Vagina (tissue), 2 donors: ENCODE results near the gene SLC1A5.

Experiments
- CTCF ChIP-seq, 3 experiments: fragments of 450-650 bp in 2 of 3; fragments of 200-600 bp in 1 of 3; sonication (generic) in 1 of 3; IDR thresholded peaks; one replicate each; pipeline ENCODE4 v1.5.1; 2017 to 2019; ENCODE audit warnings: antibody characterized with exemption in 3 of 3, mild to moderate bottlenecking in 2 of 3, moderate library complexity in 2 of 3
- POLR2A ChIP-seq, 2 donors: fragments of 450-650 bp; IDR thresholded peaks; one replicate each; pipeline ENCODE4 v1.6.1; 2017; ENCODE audit warnings: antibody characterized with exemption in 2 of 2, mild to moderate bottlenecking in 2 of 2, moderate library complexity in 2 of 2

- TF ChIP-seq CTCF (IDR thresholded peaks at IDR 0.05) = no peak
- no peak for TF ChIP-seq POLR2A (IDR thresholded peaks at IDR 0.05)
Observed at GRCh38 chr19:46825731-46826055, 37.3 kb upstream of the SLC1A5 start.
